Left lung (tissue), 10 donors: Measurements from ENCODE around the gene NOX3. TPM values are rescaled to one million over a fixed set of nuclear protein-coding genes. Genes with fewer than 3 reads are reported as not detected.

Experiments
- ATAC-seq: fragments of 200-7000 bp; cut with Tn5 transposase; one replicate; pipeline ENCODE4 v1.9.1; 2020; ENCODE audit warnings: moderate library complexity
- DNase-seq, 4 donors: peaks; one replicate each; pipeline ENCODE4 v3.0.0-alpha.2; 2013 to 2020
- H3K27ac ChIP-seq, 2 donors: fragments of 200-600 bp; sonication (generic) in 1 of 2; one replicate each; pipeline versions ENCODE4 v1.5.0 to v1.8.0; 2020 to 2021
- H3K27me3 ChIP-seq, 2 donors: fragments of 200-600 bp; sonication (generic) in 1 of 2; one replicate each; pipeline versions ENCODE4 v1.5.0 to v1.8.0; 2020 to 2021
- H3K36me3 ChIP-seq, 2 donors: fragments of 200-600 bp; sonication (generic) in 1 of 2; one replicate each; pipeline versions ENCODE4 v1.5.0 to v1.8.0; 2020 to 2021
- H3K4me1 ChIP-seq, 2 donors: fragments of 200-600 bp; one replicate each; pipeline ENCODE4 v1.8.0; 2021
- H3K4me3 ChIP-seq, 2 donors: fragments of 200-600 bp; sonication (generic) in 1 of 2; one replicate each; pipeline versions ENCODE4 v1.5.0 to v1.8.0; 2020 to 2021; ENCODE audit warnings: mild to moderate bottlenecking in 1 of 2
- H3K9me3 ChIP-seq, 2 donors: fragments of 200-600 bp; sonication (generic) in 1 of 2; one replicate each; pipeline versions ENCODE4 v1.5.0 to v1.8.0; 2020 to 2021
- CTCF ChIP-seq, 2 donors: fragments of 200-600 bp; sonication (generic) in 1 of 2; IDR thresholded peaks; one replicate each; pipeline versions ENCODE4 v1.5.0 to v1.8.0; 2021; ENCODE audit warnings: antibody characterized with exemption in 2 of 2
- intact Hi-C, 2 donors: fragments of 100-400 bp; cut with DNase I; formaldehyde crosslinking; loops; one replicate each; pipeline versions ENCODE4 v1.11.2 to v1.14.2; 2022
- polyA plus RNA-seq, 6 donors: library from polyadenylated mRNA; unstranded; fragments of 120-200 nt; gene quantifications; one replicate each; pipeline ENCODE4 v1.2.1, GENCODE V29; 2013; ENCODE audit not compliant: insufficient read length in 6 of 6
- total RNA-seq, 2 donors: library from RNA; stranded (reverse); fragmentation: NEBNext Ultra II Directional; extraction: Animal tissue kit (Norgen Biotek cat#: 25700); gene quantifications; one replicate each; pipeline ENCODE4 v1.2.1, GENCODE V29; 2021
- donor health status: DM: no; HTN: yes; CAD: no.
- donor health status: DM: no; HTN: no; CAD: no.

Gene NOX3
- total and polyA plus RNA-seq, 8 donors, result not detected

GRCh38 chr6:155396605-155397004 is 59.0 kb downstream of the NOX3 start:
- Histone ChIP-seq H3K27me3 (no peaks in the 10 kb centered on the region), H3K9me3 (no peaks in the 10 kb centered on the region), H3K27ac (no peak overlapping the region), H3K36me3 (no peaks in the 10 kb centered on the region), H3K4me1 (no peaks in the 10 kb centered on the region), H3K4me3 (no peak overlapping the region)
- intact Hi-C loops, result no loop called here
- no peak for DNase-seq
- TF ChIP-seq CTCF (IDR thresholded peaks at IDR 0.05), result no peak
- no peak for ATAC-seq

GRCh38 chr6:155395339-155395738 is 60.3 kb downstream of the NOX3 start:
- Histone ChIP-seq H3K27ac (no peak overlapping the region), H3K4me1 (no peaks in the 10 kb centered on the region), H3K36me3 (no peaks in the 10 kb centered on the region), H3K27me3 (no peaks in the 10 kb centered on the region), H3K4me3 (no peak overlapping the region), H3K9me3 (no peaks in the 10 kb centered on the region)
- intact Hi-C loops, result no loop called here
- no peak for TF ChIP-seq CTCF (IDR thresholded peaks at IDR 0.05)
- DNase-seq (no peak), ATAC-seq (no peak)

- DNase-seq (no peak), ATAC-seq (no peak)
- Histone ChIP-seq H3K9me3 (no peaks in the 10 kb centered on the region), H3K36me3 (no peaks in the 10 kb centered on the region), H3K27ac (no peak overlapping the region), H3K4me1 (no peaks in the 10 kb centered on the region), H3K27me3 (no peaks in the 10 kb centered on the region), H3K4me3 (no peak overlapping the region)
- intact Hi-C loops, result no loop called here
- TF ChIP-seq CTCF (IDR thresholded peaks at IDR 0.05), result no peak
Measured at GRCh38 chr6:155389130-155389529, 66.5 kb downstream of the NOX3 start.

- H3K27me3 ChIP-seq, result no peaks in the 10 kb centered on the region
- TF ChIP-seq CTCF (IDR thresholded peaks at IDR 0.05), result no peak
- no peak overlapping the region for H3K4me3 ChIP-seq
- no peaks in the 10 kb centered on the region for H3K9me3 ChIP-seq
- no peaks in the 10 kb centered on the region for H3K36me3 ChIP-seq
- DNase-seq, result no peak
- no peak overlapping the region for H3K27ac ChIP-seq
- ATAC-seq, result no peak
- intact Hi-C loops, result no loop called here
- no peaks in the 10 kb centered on the region for H3K4me1 ChIP-seq
Measured at GRCh38 chr6:155388591-155388990, 67.0 kb downstream of the NOX3 start.

- no peak for TF ChIP-seq CTCF (IDR thresholded peaks at IDR 0.05)
- no peaks in the 10 kb centered on the region for H3K36me3 ChIP-seq
- intact Hi-C loops, result no loop called here
Measured at GRCh38 chr6:155387481-155387880, 68.2 kb downstream of the NOX3 start.

More at GRCh38 chr6:155387481-155387880, 68.2 kb downstream of the NOX3 start:
- Histone ChIP-seq H3K4me1 (no peaks in the 10 kb centered on the region), H3K4me3 (no peak overlapping the region), H3K27ac (no peak overlapping the region), H3K9me3 (no peaks in the 10 kb centered on the region), H3K27me3 (no peaks in the 10 kb centered on the region)
- no peak for ATAC-seq
- no peak for DNase-seq
